NCI-H1930 (cell line): ENCODE data around the gene UBTD1.
A peak's percentile ranks its signal among the peaks of the same experiment; 100 is the strongest.
"Not testable (repeated sequence)": the region's sequence is repeated elsewhere in the genome, so short reads cannot be mapped to it uniquely, and the experiment has no call there.

Experiments
- DNase-seq, 2 experiments: peaks; one replicate each; lab custom pipeline; 2025; lab: John Stamatoyannopoulos, UW

Gene UBTD1

GRCh38 chr10:97563337-97563736 lies 64.6 kb downstream of the UBTD1 start:
- no peak for DNase-seq

- DNase-seq = no peak
Observed at GRCh38 chr10:97564776-97565175, 66.1 kb downstream of the UBTD1 start.

- DNase-seq = no peak
Observed at GRCh38 chr10:97566336-97566996, 67.7 kb downstream of the UBTD1 start.

GRCh38 chr10:97567891-97568290 lies 69.2 kb downstream of the UBTD1 start:
- no peak for DNase-seq

- no peak for DNase-seq
Observed at GRCh38 chr10:97570146-97570788, 71.5 kb downstream of the UBTD1 start.

GRCh38 chr10:97570789-97571471 lies 72.2 kb downstream of the UBTD1 start:
- DNase-seq = no peak

- no peak for DNase-seq
Observed at GRCh38 chr10:97571622-97572021, 72.9 kb downstream of the UBTD1 start.

- peak in 1 of 2 experiments; percentile 27 for DNase-seq
Observed at GRCh38 chr10:97572214-97572989, 73.7 kb downstream of the UBTD1 start, which contains the start of gene ANKRD2. Gene ANKRD2, plus strand, starts transcription at chr10:97572779. Its CDS starts 10 bp downstream, at chr10:97572789.

- DNase-seq = no peak
Observed at GRCh38 chr10:97573021-97573420, 74.3 kb downstream of the UBTD1 start.

GRCh38 chr10:97573672-97574071 lies 74.9 kb downstream of the UBTD1 start:
- DNase-seq = no peak

GRCh38 chr10:97574374-97575126 lies 75.8 kb downstream of the UBTD1 start:
- DNase-seq = no peak

GRCh38 chr10:97575127-97575668 lies 76.5 kb downstream of the UBTD1 start:
- DNase-seq = no peak

- not testable (repeated sequence) for DNase-seq
Observed at GRCh38 chr10:97576487-97576886, 77.8 kb downstream of the UBTD1 start.

GRCh38 chr10:97577701-97578100 lies 79.0 kb downstream of the UBTD1 start:
- no peak for DNase-seq

- no peak for DNase-seq
Observed at GRCh38 chr10:97578171-97578844, 79.6 kb downstream of the UBTD1 start.

- no peak for DNase-seq
Observed at GRCh38 chr10:97580421-97581367, 82.0 kb downstream of the UBTD1 start.

- no peak for DNase-seq
Observed at GRCh38 chr10:97582169-97582568, 83.4 kb downstream of the UBTD1 start.

- no peak for DNase-seq
Observed at GRCh38 chr10:97583476-97583875, 84.8 kb downstream of the UBTD1 start.

GRCh38 chr10:97584060-97584797 lies 85.5 kb downstream of the UBTD1 start, which contains the start of gene HOGA1:
Gene HOGA1, plus strand, starts transcription at chr10:97584389. Its CDS starts 315 bp downstream, at chr10:97584704.
- no peak for DNase-seq
